ENCODE data around the gene NUDT7.

The NUDT7 gene

GRCh38 chr16:77775911-77776909 lies 53.9 kb downstream of the NUDT7 start:
- DNase-seq (ENCODE audit: extremely low read depth in 1 of 2, low read depth in 1 of 2) = no peak

GRCh38 chr16:77777745-77778144 lies 55.4 kb downstream of the NUDT7 start:
- DNase-seq (ENCODE audit: extremely low read depth in 1 of 2, low read depth in 1 of 2) = no peak

- no peak for DNase-seq (ENCODE audit: extremely low read depth in 1 of 2, low read depth in 1 of 2)
These were observed 58.1 kb downstream of the NUDT7 start for GRCh38 chr16:77780378-77780837.

GRCh38 chr16:77781091-77781490 lies 58.8 kb downstream of the NUDT7 start:
- no peak for DNase-seq (ENCODE audit: extremely low read depth in 1 of 2, low read depth in 1 of 2)

- no peak for DNase-seq (ENCODE audit: extremely low read depth in 1 of 2, low read depth in 1 of 2)
These were observed 60.4 kb downstream of the NUDT7 start for GRCh38 chr16:77782694-77783093.

GRCh38 chr16:77784441-77785372 lies 62.4 kb downstream of the NUDT7 start:
- DNase-seq (ENCODE audit: extremely low read depth in 1 of 2, low read depth in 1 of 2) = no peak

- DNase-seq (ENCODE audit: extremely low read depth in 1 of 2, low read depth in 1 of 2) = no peak
These were observed 63.1 kb downstream of the NUDT7 start for GRCh38 chr16:77785373-77785764.

- no peak for DNase-seq (ENCODE audit: extremely low read depth in 1 of 2, low read depth in 1 of 2)
These were observed 64.0 kb downstream of the NUDT7 start for GRCh38 chr16:77786186-77786847.

GRCh38 chr16:77787452-77787851 lies 65.1 kb downstream of the NUDT7 start:
- DNase-seq (ENCODE audit: extremely low read depth in 1 of 2, low read depth in 1 of 2) = no peak

- DNase-seq (ENCODE audit: extremely low read depth in 1 of 2, low read depth in 1 of 2) = no peak
These were observed 66.1 kb downstream of the NUDT7 start, which contains the start of gene VAT1L for GRCh38 chr16:77788181-77789084. Gene VAT1L, plus strand, starts transcription at chr16:77788564. Its CDS starts 119 bp downstream, at chr16:77788683.

- DNase-seq (ENCODE audit: extremely low read depth in 1 of 2, low read depth in 1 of 2) = no peak
These were observed 67.0 kb downstream of the NUDT7 start for GRCh38 chr16:77789085-77790008.

- DNase-seq (ENCODE audit: extremely low read depth in 1 of 2, low read depth in 1 of 2) = no peak
These were observed 67.7 kb downstream of the NUDT7 start for GRCh38 chr16:77790009-77790372.

GRCh38 chr16:77790912-77791311 lies 68.6 kb downstream of the NUDT7 start:
- no peak for DNase-seq (ENCODE audit: extremely low read depth in 1 of 2, low read depth in 1 of 2)

Data from stimulated activated CD8-positive, alpha-beta memory T cell treated with anti-CD3 and anti-CD28 coated beads, Interleukin-7, amount 100 ng/mL, for 48 hours (primary cell).